SK-N-SH (cell line): ENCODE results near the gene PSMD1. TPM values are rescaled to one million over a fixed set of nuclear protein-coding genes. Genes with fewer than 3 reads are reported as not detected.
A peak's percentile ranks its signal among the peaks of the same experiment; 100 is the strongest.

Source experiments
- CTCF ChIA-PET: fragments of 300-600, 350-600 bp; formaldehyde crosslinking; extraction: SDS; loops from one replicate; lab custom pipeline; 2021; lab: Yijun Ruan, JAX
- POLR2A ChIA-PET: fragments of 350-600 bp; sonication (Branson Sonifier 250); formaldehyde crosslinking; extraction: SDS; loops from one replicate; lab custom pipeline; 2020; ENCODE audit warnings: antibody characterized with exemption, inconsistent platforms; lab: Yijun Ruan, JAX
- DNase-seq: peaks from one replicate; pipeline ENCODE4 v3.0.0; 2012
- H2AFZ ChIP-seq: fragments of 200-600 bp; sonication (generic); 2 replicates; pipeline ENCODE4 v1.8.1; 2016; ENCODE audit warnings: antibody characterized with exemption, mild to moderate bottlenecking, low read depth
- H3F3A ChIP-seq: fragments of 200-600 bp; sonication (generic); replicated peaks from 2 replicates; pipeline ENCODE3; 2016; ENCODE audit warnings: antibody characterized with exemption, mild to moderate bottlenecking; ENCODE audit not compliant: insufficient read depth
- H3K27ac ChIP-seq, 2 experiments: fragments of 200-500 bp in 1 of 2; fragments of 200-600 bp in 1 of 2; sonication (Bioruptor generic) in 1 of 2; sonication (generic), shearing (Covaris generic) in 1 of 2; 2 replicates each; pipeline versions ENCODE4 v1.5.1 to v1.6.1; 2014 to 2016; ENCODE audit warnings: low read depth in 2 of 2, inconsistent platforms in 1 of 2, low read length in 1 of 2, mild to moderate bottlenecking in 1 of 2, mixed read lengths in 1 of 2
- H3K27me3 ChIP-seq: fragments of 200-600 bp; sonication (generic), shearing (Covaris generic); 2 replicates; pipeline ENCODE4 v1.6.1; 2016; ENCODE audit warnings: mixed run types; ENCODE audit not compliant: insufficient read depth
- H3K36me3 ChIP-seq, 2 experiments: fragments of 200-500 bp in 1 of 2; fragments of 200-600 bp in 1 of 2; sonication (Bioruptor generic) in 1 of 2; sonication (generic) in 1 of 2; replicated peaks in 1 of 2; 2 replicates each; pipeline versions ENCODE3 to v1.5.1; 2014 to 2016; ENCODE audit warnings: low read length in 1 of 2, mild to moderate bottlenecking in 1 of 2; ENCODE audit not compliant: insufficient read depth in 2 of 2, control insufficient read depth in 1 of 2
- H3K4me1 ChIP-seq, 2 experiments: fragments of 200-500 bp in 1 of 2; fragments of 200-600 bp in 1 of 2; sonication (Bioruptor generic) in 1 of 2; sonication (generic), shearing (Covaris generic) in 1 of 2; 2 replicates each; pipeline versions ENCODE4 v1.5.1 to v1.6.1; 2014 to 2016; ENCODE audit warnings: low read depth in 1 of 2, low read length in 1 of 2, mixed run types in 1 of 2; ENCODE audit not compliant: insufficient read depth in 2 of 2, control insufficient read depth in 1 of 2
- H3K4me2 ChIP-seq: fragments of 200-600 bp; sonication (generic), shearing (Covaris generic); 2 replicates; pipeline ENCODE4 v1.6.1; 2017; ENCODE audit warnings: mixed run types
- H3K4me3 ChIP-seq, 2 experiments: fragments of 200-500 bp in 1 of 2; fragments of 200-600 bp in 1 of 2; sonication (Bioruptor generic) in 1 of 2; sonication (generic), shearing (Covaris generic) in 1 of 2; 2 replicates each; pipeline versions ENCODE4 v1.5.1 to v1.8.1; 2014 to 2016; ENCODE audit warnings: low read depth in 2 of 2, inconsistent platforms in 1 of 2, low read length in 1 of 2, mild to moderate bottlenecking in 1 of 2, mixed read lengths in 1 of 2, moderate library complexity in 1 of 2
- H3K79me2 ChIP-seq: fragments of 200-600 bp; sonication (generic); 2 replicates; pipeline ENCODE4 v1.8.1; 2017; ENCODE audit warnings: mild to moderate bottlenecking; ENCODE audit not compliant: insufficient read depth
- H3K9ac ChIP-seq: fragments of 200-600 bp; sonication (generic); 2 replicates; pipeline ENCODE4 v1.6.1; 2017; ENCODE audit warnings: mixed run types
- H3K9me2 ChIP-seq: fragments of 200-600 bp; sonication (generic); 2 replicates; pipeline ENCODE4 v1.6.1; 2017; ENCODE audit warnings: mixed run types
- H3K9me3 ChIP-seq: fragments of 200-600 bp; sonication (generic); 2 replicates; pipeline ENCODE4 v1.6.1; 2017; ENCODE audit warnings: mixed run types, mild to moderate bottlenecking, moderate library complexity
- H4K20me1 ChIP-seq: fragments of 200-600 bp; sonication (generic); 2 replicates; pipeline ENCODE4 v1.6.1; 2017; ENCODE audit warnings: mild to moderate bottlenecking, mixed run types; ENCODE audit not compliant: insufficient read depth
- CHD2 ChIP-seq: fragments of 150-350 bp; IDR thresholded peaks from 2 replicates; pipeline ENCODE4 v1.6.1; 2018; ENCODE audit warnings: low read length; ENCODE audit not compliant: partially characterized antibody
- ELF1 ChIP-seq: IDR thresholded peaks from 2 replicates; pipeline ENCODE4 v1.4.0; 2012
- EP300 ChIP-seq, 2 experiments: IDR thresholded peaks; 2 replicates each; pipeline versions ENCODE4 v1.4.0 to v1.6.1; 2012; ENCODE audit warnings: borderline replicate concordance in 1 of 2, low read depth in 1 of 2, low read length in 1 of 2
- FOXJ3 ChIP-seq: sonication (generic); formaldehyde crosslinking; IDR thresholded peaks from 2 replicates; pipeline ENCODE4 v1.5.1; 2020; ENCODE audit warnings: mild to moderate bottlenecking, missing genetic modification reagents
- GATA2 ChIP-seq: sonication (generic); formaldehyde crosslinking; IDR thresholded peaks from 2 replicates; pipeline ENCODE4 v1.5.0; 2020; ENCODE audit warnings: mild to moderate bottlenecking, missing genetic modification reagents
- MEF2A ChIP-seq: IDR thresholded peaks from 2 replicates; pipeline ENCODE4 v1.4.0; 2012; ENCODE audit warnings: low read depth, borderline replicate concordance
- MXI1 ChIP-seq: IDR thresholded peaks from 2 replicates; pipeline ENCODE4 v1.6.1; 2012; ENCODE audit warnings: mild to moderate bottlenecking, low read depth, low read length, improper control_type of control experiment
- NRF1 ChIP-seq: IDR thresholded peaks from 2 replicates; pipeline ENCODE4 v1.6.1; 2012; ENCODE audit warnings: low read depth, mild to moderate bottlenecking, low read length
- PBX3 ChIP-seq: IDR thresholded peaks from 2 replicates; pipeline ENCODE4; 2012
- POLR2AphosphoS5 ChIP-seq: IDR thresholded peaks from 2 replicates; pipeline ENCODE4 v1.6.1; 2012; ENCODE audit warnings: low read depth, low read length
- RAD21 ChIP-seq: IDR thresholded peaks from 2 replicates; pipeline ENCODE4 v1.6.1; 2012; ENCODE audit warnings: mild to moderate bottlenecking, low read length
- RCOR1 ChIP-seq: fragments of 150-350 bp; IDR thresholded peaks from 2 replicates; pipeline ENCODE4 v1.6.1; 2017; ENCODE audit warnings: antibody characterized with exemption, low read length
- RXRA ChIP-seq: IDR thresholded peaks from 2 replicates; pipeline ENCODE4 v1.4.0; 2012; ENCODE audit warnings: low read depth, mild to moderate bottlenecking, borderline replicate concordance
- SMC3 ChIP-seq: IDR thresholded peaks from 2 replicates; pipeline ENCODE4 v1.6.1; 2012; ENCODE audit warnings: low read depth, low read length, improper control_type of control experiment
- TCF12 ChIP-seq: IDR thresholded peaks from 2 replicates; pipeline ENCODE4 v1.4.0; 2012
- WGBS: methylation state at CpG from one replicate; pipeline ENCODE4 v1.1.6; 2017; ENCODE audit warnings: low lambda C conversion rate; 5-methylcytosine and 5-hydroxymethylcytosine counted together
- polyA plus RNA-seq, 3 experiments: library from polyadenylated mRNA; depleted of rRNA; stranded (reverse); fragments of >200 nt; gene quantifications; 2 replicates each; pipeline ENCODE4 v1.2.3, GENCODE V29; 2012

The PSMD1 gene
- polyA plus RNA-seq, 1 of the 3 experiments (the other 2 are of a cell fraction) = 92.3 TPM

GRCh38 chr2:231169488-231169887 lies 112.8 kb downstream of the PSMD1 start:
- Histone ChIP-seq H3K9me3 (no peaks in the 10 kb centered on the region), H3K9ac (no peak overlapping the region), H3K4me2 (no peak overlapping the region), H3K4me3 (no peak overlapping the region), H2AFZ (no peak overlapping the region), H3K9me2 (no peaks in the 10 kb centered on the region), H3K4me1 (peaks cover 12 to 16% of the 10 kb centered on the region in 2 experiments), H3K27ac (peak overlapping the region; percentile 82 to 96), H3F3A (peaks cover 12% of the 10 kb centered on the region), H3K79me2 (no peaks in the 10 kb centered on the region), H4K20me1 (no peaks in the 10 kb centered on the region), H3K36me3 (peaks cover 45 to 47% of the 10 kb centered on the region in 2 experiments), H3K27me3 (no peaks in the 10 kb centered on the region)
- POLR2A ChIA-PET = no interaction called here
- DNase-seq = peak; percentile 56
- CTCF ChIA-PET = interaction anchor here (0.9 to 1.6 kb wide), 6 partner anchors 11 to 65 kb away, joined by 3 to 8 read pairs (median 4); no protein-coding TSS in a partner anchor
- TF ChIP-seq CHD2 (peak; percentile 37), RAD21 (peak; percentile 17), FOXJ3 (CRISPR knock-in tag) (0 out of 2 replicates have a peak, but pooled peaks have one; percentile 17), GATA2 (CRISPR knock-in tag) (peak; percentile 7; the same call in 1 of the 2 replicates), SMC3 (no peak), MEF2A (no peak), RCOR1 (peak; percentile 92; the same call in 1 of the 2 replicates), MXI1 (peak; percentile 69; the same call in 1 of the 2 replicates), POLR2AphosphoS5 (no peak), EP300 (IDR thresholded peaks at IDR 0.05; ENCODE audit: borderline replicate concordance in 1 of 2, low read depth in 1 of 2, low read length in 1 of 2) (peak in 1 of 2 experiments; percentile 86; a peak in 2 of 4 replicates)
- 51% methylated on average over 3 of the region's 3 CpGs for WGBS

- H3K27me3 ChIP-seq = no peaks in the 10 kb centered on the region
- H3K4me2 ChIP-seq = no peak overlapping the region
- peaks cover 42 to 49% of the 10 kb centered on the region in 2 experiments for H3K36me3 ChIP-seq
- no peaks in the 10 kb centered on the region for H3K9me3 ChIP-seq
- H3K79me2 ChIP-seq = no peaks in the 10 kb centered on the region
- 50% methylated on average over 1 of the region's 1 CpG for WGBS
- no peak for DNase-seq
- ChIA-PET CTCF (interaction anchor here (0.9 to 1.8 kb wide), 4 partner anchors 14 to 46 kb away, joined by 3 to 11 read pairs (median 4); no protein-coding TSS in a partner anchor), POLR2A (no interaction called here)
- H3F3A ChIP-seq = peaks cover 12% of the 10 kb centered on the region
- no peaks in the 10 kb centered on the region for H3K9me2 ChIP-seq
- H3K4me3 ChIP-seq = no peak overlapping the region
- H3K27ac ChIP-seq = peak overlapping the region; percentile 82 to 96
- H3K9ac ChIP-seq = no peak overlapping the region
- TF ChIP-seq TCF12 = peak; percentile 65
- no peak for TF ChIP-seq RCOR1
- TF ChIP-seq RXRA = no peak
- no peak for TF ChIP-seq GATA2 (CRISPR knock-in tag)
- TF ChIP-seq RAD21 = no peak
- no peak for TF ChIP-seq ELF1
- no peak for TF ChIP-seq NRF1
- no peak for TF ChIP-seq PBX3
- TF ChIP-seq, all 33 proteins: peak for 1
- peaks cover 12 to 17% of the 10 kb centered on the region in 2 experiments for H3K4me1 ChIP-seq
- H2AFZ ChIP-seq = no peak overlapping the region
- H4K20me1 ChIP-seq = no peaks in the 10 kb centered on the region
Measured at GRCh38 chr2:231170055-231170454, 113.4 kb downstream of the PSMD1 start.
